GM12878 (cell line): ENCODE data around the gene PLXND1. TPM values are rescaled to one million over a fixed set of nuclear protein-coding genes. Genes with fewer than 3 reads are reported as not detected.

Source experiments
- polyA plus RNA-seq, 11 experiments: library from polyadenylated mRNA; depleted of rRNA in 4 of 11; unstranded in 6 of 11; stranded (reverse) in 5 of 11; fragments of >200 nt; fragmentation: Nextera tagmentation in 4 of 11; fragmentation: Illumina TruSeq in 1 of 11; extraction: Ambion mirVana in 4 of 11; extraction: Trizol in 1 of 11; gene quantifications; 1 replicate in 1 of 11; 2 replicates in 10 of 11; pipeline versions ENCODE4 v1.2.1 to v1.2.3, GENCODE V29; 2011 to 2016; ENCODE audit warnings: inconsistent platforms in 2 of 11, missing spikeins in 2 of 11, low read depth in 1 of 11
- small RNA-seq: library from RNA; depleted of rRNA; stranded (forward); fragments of <200 nt; gene quantifications from one replicate; pipeline ENCODE3, GENCODE V24; 2014
- total RNA-seq, 4 experiments: library from RNA; depleted of rRNA in 3 of 4; stranded (reverse); fragments of >200 nt in 3 of 4; fragmentation: Illumina TruSeq in 1 of 4; extraction: Trizol in 1 of 4; gene quantifications; 2 replicates each; pipeline versions ENCODE4 v1.2.1 to v1.2.3, GENCODE V29; 2013 to 2021

The PLXND1 gene
- total and polyA plus RNA-seq, 10 of the 15 experiments (the other 5 are each of a cell fraction or from before 2014, with no cell fraction given), result 0.01 to 2.3 (median 0.72) TPM; not detected in 7

Small RNA genes lying within 50 kb of the gene (small RNA-seq; reads per million reads assigned to genes)
- gene RN7SL752P, result not detected

Other genes with a start within 250 kb of the PLXND1 start
- gene EFCAB12, start 178.0 kb downstream of the PLXND1 start, total RNA-seq (2014; rRNA removed), result 0.34 and 0.38 TPM in 2 replicates
- gene EFCAB12, start 178.0 kb downstream of the PLXND1 start, total RNA-seq (2014; rRNA removed; fragmentation: Illumina TruSeq; extraction: Trizol), result 0.27 and 0.37 TPM in 2 replicates
- 0.61 and 0.67 TPM in 2 replicates for gene EFCAB12, start 178.0 kb downstream of the PLXND1 start, total RNA-seq (2021)
- 0.36 and 0.38 TPM in 2 replicates for gene EFCAB12, start 178.0 kb downstream of the PLXND1 start, polyA plus RNA-seq (2011; rRNA removed)
- 0.30 and 0.66 TPM in 2 replicates for gene EFCAB12, start 178.0 kb downstream of the PLXND1 start, polyA plus RNA-seq (2014; fragmentation: Illumina TruSeq; extraction: Trizol)
- gene EFCAB12, start 178.0 kb downstream of the PLXND1 start, polyA plus RNA-seq (2014; fragmentation: Nextera tagmentation; extraction: Ambion mirVana), result under 1 TPM; 0.02 to 0.03 TPM
- 0.81 and 0.85 TPM in 2 replicates for gene EFCAB12, start 178.0 kb downstream of the PLXND1 start, polyA plus RNA-seq (2014; rRNA removed)
- gene EFCAB12, start 178.0 kb downstream of the PLXND1 start, polyA plus RNA-seq (2016; fragmentation: Nextera tagmentation; extraction: Ambion mirVana), result under 1 TPM; 0.21 to 0.32 TPM
- gene MBD4, start 166.7 kb downstream of the PLXND1 start, total RNA-seq (2014; rRNA removed), result 46.1 and 57.9 TPM in 2 replicates
- gene MBD4, start 166.7 kb downstream of the PLXND1 start, total RNA-seq (2014; rRNA removed; fragmentation: Illumina TruSeq; extraction: Trizol), result 56.6 and 57.2 TPM in 2 replicates
- gene MBD4, start 166.7 kb downstream of the PLXND1 start, total RNA-seq (2021), result 42.2 and 44.1 TPM in 2 replicates
- 43.9 and 65.4 TPM in 2 replicates for gene MBD4, start 166.7 kb downstream of the PLXND1 start, polyA plus RNA-seq (2011; rRNA removed)
- 59.0 and 71.3 TPM in 2 replicates for gene MBD4, start 166.7 kb downstream of the PLXND1 start, polyA plus RNA-seq (2014; fragmentation: Illumina TruSeq; extraction: Trizol)
- gene MBD4, start 166.7 kb downstream of the PLXND1 start, polyA plus RNA-seq (2014; fragmentation: Nextera tagmentation; extraction: Ambion mirVana), result 10 to 100 TPM; 17.7 to 23.6 TPM
- 48.2 and 51.8 TPM in 2 replicates for gene MBD4, start 166.7 kb downstream of the PLXND1 start, polyA plus RNA-seq (2014; rRNA removed)
- gene MBD4, start 166.7 kb downstream of the PLXND1 start, polyA plus RNA-seq (2016; fragmentation: Nextera tagmentation; extraction: Ambion mirVana), result 10 to 100 TPM; 52.8 to 54.7 TPM
- gene IFT122, start 166.5 kb downstream of the PLXND1 start, total RNA-seq (2014; rRNA removed), result 8.3 and 10.4 TPM in 2 replicates
- gene IFT122, start 166.5 kb downstream of the PLXND1 start, total RNA-seq (2014; rRNA removed; fragmentation: Illumina TruSeq; extraction: Trizol), result 6.4 and 6.6 TPM in 2 replicates
- 12.2 and 12.9 TPM in 2 replicates for gene IFT122, start 166.5 kb downstream of the PLXND1 start, total RNA-seq (2021)
- 6.4 and 8.6 TPM in 2 replicates for gene IFT122, start 166.5 kb downstream of the PLXND1 start, polyA plus RNA-seq (2011; rRNA removed)
- 6.7 and 12.1 TPM in 2 replicates for gene IFT122, start 166.5 kb downstream of the PLXND1 start, polyA plus RNA-seq (2014; fragmentation: Illumina TruSeq; extraction: Trizol)
- 1 to 10 TPM; 1.8 to 2.0 TPM for gene IFT122, start 166.5 kb downstream of the PLXND1 start, polyA plus RNA-seq (2014; fragmentation: Nextera tagmentation; extraction: Ambion mirVana)
- 8.1 TPM in 2 replicates for gene IFT122, start 166.5 kb downstream of the PLXND1 start, polyA plus RNA-seq (2014; rRNA removed)
- gene IFT122, start 166.5 kb downstream of the PLXND1 start, polyA plus RNA-seq (2016; fragmentation: Nextera tagmentation; extraction: Ambion mirVana), result 10 to 100 TPM; 13.8 to 19.2 TPM
- gene RHO, start 78.0 kb downstream of the PLXND1 start, total RNA-seq (2014; rRNA removed), result not detected in 2 replicates
- not detected in 2 replicates for gene RHO, start 78.0 kb downstream of the PLXND1 start, total RNA-seq (2014; rRNA removed; fragmentation: Illumina TruSeq; extraction: Trizol)
- not detected in 2 replicates for gene RHO, start 78.0 kb downstream of the PLXND1 start, total RNA-seq (2021)
- not detected in 2 replicates for gene RHO, start 78.0 kb downstream of the PLXND1 start, polyA plus RNA-seq (2011; rRNA removed)
- gene RHO, start 78.0 kb downstream of the PLXND1 start, polyA plus RNA-seq (2014; fragmentation: Illumina TruSeq; extraction: Trizol), result not detected in 2 replicates
- gene RHO, start 78.0 kb downstream of the PLXND1 start, polyA plus RNA-seq (2014; fragmentation: Nextera tagmentation; extraction: Ambion mirVana), result not detected
- gene RHO, start 78.0 kb downstream of the PLXND1 start, polyA plus RNA-seq (2014; rRNA removed), result not detected in 2 replicates
- not detected for gene RHO, start 78.0 kb downstream of the PLXND1 start, polyA plus RNA-seq (2016; fragmentation: Nextera tagmentation; extraction: Ambion mirVana)
- not detected in 2 replicates for gene H1-8, start 63.5 kb downstream of the PLXND1 start, total RNA-seq (2014; rRNA removed)
- gene H1-8, start 63.5 kb downstream of the PLXND1 start, total RNA-seq (2014; rRNA removed; fragmentation: Illumina TruSeq; extraction: Trizol), result not detected in 2 replicates
- gene H1-8, start 63.5 kb downstream of the PLXND1 start, total RNA-seq (2021), result not detected in 2 replicates
- gene H1-8, start 63.5 kb downstream of the PLXND1 start, polyA plus RNA-seq (2011; rRNA removed), result not detected in 2 replicates
- not detected in 2 replicates for gene H1-8, start 63.5 kb downstream of the PLXND1 start, polyA plus RNA-seq (2014; fragmentation: Illumina TruSeq; extraction: Trizol)
- gene H1-8, start 63.5 kb downstream of the PLXND1 start, polyA plus RNA-seq (2014; fragmentation: Nextera tagmentation; extraction: Ambion mirVana), result not detected
- gene H1-8, start 63.5 kb downstream of the PLXND1 start, polyA plus RNA-seq (2014; rRNA removed), result not detected in 2 replicates
- gene H1-8, start 63.5 kb downstream of the PLXND1 start, polyA plus RNA-seq (2016; fragmentation: Nextera tagmentation; extraction: Ambion mirVana), result not detected